Measurements from ENCODE around the gene NDUFB7.

Gene NDUFB7

GRCh38 chr19:14570864-14571527, 870 bp downstream of the NDUFB7 start:
- Histone ChIP-seq H3K79me2 (ENCODE audit: control insufficient read depth, low read length) (peaks cover 26% of the 10 kb centered on the region), H3K9me2 (replicated peaks; ENCODE audit: control insufficient read depth, low read length) (no peaks in the 10 kb centered on the region), H3K9me3 (ENCODE audit: control insufficient read depth, insufficient read depth, low read length) (no peaks in the 10 kb centered on the region), H3F3A (ENCODE audit: control insufficient read depth, insufficient read depth) (peaks cover 16% of the 10 kb centered on the region), H3K36me3 (ENCODE audit: control insufficient read depth, low read length) (peaks cover 5% of the 10 kb centered on the region; the same call in 1 of the 2 replicates), H3K4me1 (ENCODE audit: control insufficient read depth, low read length) (peaks cover 34% of the 10 kb centered on the region), H3K27me3 (ENCODE audit: control insufficient read depth, low read length) (no peaks in the 10 kb centered on the region), H4K20me1 (ENCODE audit: control insufficient read depth, insufficient read depth, low read depth, low read length) (peaks cover 5% of the 10 kb centered on the region; the same call in 1 of the 2 replicates), H3K27ac (ENCODE audit: low read depth, low read length) (no peak overlapping the region), H3K4me2 (ENCODE audit: low read length) (peak overlapping the region; percentile 92), H3K4me3 (ENCODE audit: low read length) (peak overlapping the region; percentile 98)
- no peak for TF ChIP-seq EZH2phosphoT487 (IDR thresholded peaks at IDR 0.05; ENCODE audit: borderline replicate concordance, low read length)
- TF ChIP-seq, protein P1, sequence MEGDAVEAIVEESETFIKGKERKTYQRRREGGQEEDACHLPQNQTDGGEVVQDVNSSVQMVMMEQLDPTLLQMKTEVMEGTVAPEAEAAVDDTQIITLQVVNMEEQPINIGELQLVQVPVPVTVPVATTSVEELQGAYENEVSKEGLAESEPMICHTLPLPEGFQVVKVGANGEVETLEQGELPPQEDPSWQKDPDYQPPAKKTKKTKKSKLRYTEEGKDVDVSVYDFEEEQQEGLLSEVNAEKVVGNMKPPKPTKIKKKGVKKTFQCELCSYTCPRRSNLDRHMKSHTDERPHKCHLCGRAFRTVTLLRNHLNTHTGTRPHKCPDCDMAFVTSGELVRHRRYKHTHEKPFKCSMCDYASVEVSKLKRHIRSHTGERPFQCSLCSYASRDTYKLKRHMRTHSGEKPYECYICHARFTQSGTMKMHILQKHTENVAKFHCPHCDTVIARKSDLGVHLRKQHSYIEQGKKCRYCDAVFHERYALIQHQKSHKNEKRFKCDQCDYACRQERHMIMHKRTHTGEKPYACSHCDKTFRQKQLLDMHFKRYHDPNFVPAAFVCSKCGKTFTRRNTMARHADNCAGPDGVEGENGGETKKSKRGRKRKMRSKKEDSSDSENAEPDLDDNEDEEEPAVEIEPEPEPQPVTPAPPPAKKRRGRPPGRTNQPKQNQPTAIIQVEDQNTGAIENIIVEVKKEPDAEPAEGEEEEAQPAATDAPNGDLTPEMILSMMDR (IDR thresholded peaks at IDR 0.05; ENCODE audit: low read depth, low read length, poor library complexity, severe bottlenecking), result no peak

DNA sequence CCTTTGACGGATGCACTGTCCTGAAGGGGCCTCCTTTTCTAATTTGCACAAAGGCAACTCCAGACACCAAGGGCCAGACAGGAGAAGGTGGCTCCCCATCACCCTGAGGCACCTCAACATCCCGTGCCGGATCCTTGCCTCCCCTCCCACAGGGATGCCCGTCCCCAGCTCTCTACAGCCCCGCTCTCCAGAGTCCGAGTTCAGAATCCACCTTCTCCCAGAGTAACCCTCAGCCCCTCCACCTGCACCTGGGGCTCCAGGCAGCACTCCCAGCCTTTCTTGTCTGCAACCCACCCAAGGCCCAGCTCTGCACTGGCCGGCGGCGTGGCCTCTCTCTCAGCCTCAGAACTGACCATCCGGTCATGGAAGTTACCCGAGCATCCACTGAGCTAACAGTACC, 4.8 kb downstream of the NDUFB7 start:
- H3F3A ChIP-seq (ENCODE audit: control insufficient read depth, insufficient read depth), result no peaks in the 10 kb centered on the region
- peaks cover 10% of the 10 kb centered on the region for H3K4me1 ChIP-seq (ENCODE audit: control insufficient read depth, low read length)
- H3K4me2 ChIP-seq (ENCODE audit: low read length), result no peak overlapping the region
- H3K79me2 ChIP-seq (ENCODE audit: control insufficient read depth, low read length), result peaks cover 31% of the 10 kb centered on the region
- no peaks in the 10 kb centered on the region for H3K9me3 ChIP-seq (ENCODE audit: control insufficient read depth, insufficient read depth, low read length)
- peaks cover 28% of the 10 kb centered on the region for H3K36me3 ChIP-seq (ENCODE audit: control insufficient read depth, low read length)
- H3K9me2 ChIP-seq (replicated peaks; ENCODE audit: control insufficient read depth, low read length), result no peaks in the 10 kb centered on the region
- peaks cover 5% of the 10 kb centered on the region; the same call in 1 of the 2 replicates for H4K20me1 ChIP-seq (ENCODE audit: control insufficient read depth, insufficient read depth, low read depth, low read length)
- TF ChIP-seq EZH2phosphoT487 (IDR thresholded peaks at IDR 0.05; ENCODE audit: borderline replicate concordance, low read length), result no peak
- TF ChIP-seq, protein P1 (IDR thresholded peaks at IDR 0.05; ENCODE audit: low read depth, low read length, poor library complexity, severe bottlenecking), result no peak
- H3K4me3 ChIP-seq (ENCODE audit: low read length), result no peak overlapping the region
- H3K27me3 ChIP-seq (ENCODE audit: control insufficient read depth, low read length), result no peaks in the 10 kb centered on the region
- no peak overlapping the region for H3K27ac ChIP-seq (ENCODE audit: low read depth, low read length)

DNA sequence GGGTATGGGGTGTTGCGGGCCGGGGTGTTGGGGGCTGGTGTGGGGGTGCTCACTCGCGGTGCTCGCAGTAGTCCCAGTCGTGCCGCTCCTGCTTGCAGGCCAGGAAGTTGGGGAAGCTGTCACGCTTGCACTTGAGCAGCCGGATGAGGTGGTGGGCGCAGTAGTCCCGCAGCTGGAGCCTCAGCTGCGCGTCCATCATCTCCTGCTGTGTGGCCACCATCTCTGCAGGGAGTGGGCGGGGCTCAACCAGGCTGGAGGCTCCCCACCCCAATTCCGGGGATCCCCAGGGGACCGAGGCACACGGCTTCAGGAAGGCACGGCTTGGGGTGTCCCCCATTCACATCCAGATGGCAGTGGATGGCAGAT, 5.2 kb downstream of the NDUFB7 start:
- no peak overlapping the region for H3K27ac ChIP-seq (ENCODE audit: low read depth, low read length)
- H3K9me2 ChIP-seq (replicated peaks; ENCODE audit: control insufficient read depth, low read length), result no peaks in the 10 kb centered on the region
- TF ChIP-seq, protein P1 (IDR thresholded peaks at IDR 0.05; ENCODE audit: low read depth, low read length, poor library complexity, severe bottlenecking), result no peak
- TF ChIP-seq EZH2phosphoT487 (IDR thresholded peaks at IDR 0.05; ENCODE audit: borderline replicate concordance, low read length), result no peak
- peaks cover 33% of the 10 kb centered on the region for H3K79me2 ChIP-seq (ENCODE audit: control insufficient read depth, low read length)
- peaks cover 5% of the 10 kb centered on the region; the same call in 1 of the 2 replicates for H4K20me1 ChIP-seq (ENCODE audit: control insufficient read depth, insufficient read depth, low read depth, low read length)
- H3K27me3 ChIP-seq (ENCODE audit: control insufficient read depth, low read length), result no peaks in the 10 kb centered on the region
- H3K4me1 ChIP-seq (ENCODE audit: control insufficient read depth, low read length), result peaks cover 9% of the 10 kb centered on the region
- H3K4me3 ChIP-seq (ENCODE audit: low read length), result no peak overlapping the region
- peaks cover 28% of the 10 kb centered on the region for H3K36me3 ChIP-seq (ENCODE audit: control insufficient read depth, low read length)
- H3K9me3 ChIP-seq (ENCODE audit: control insufficient read depth, insufficient read depth, low read length), result no peaks in the 10 kb centered on the region
- no peaks in the 10 kb centered on the region for H3F3A ChIP-seq (ENCODE audit: control insufficient read depth, insufficient read depth)
- H3K4me2 ChIP-seq (ENCODE audit: low read length), result no peak overlapping the region

Data from DOHH2 (cell line).